K562 (cell line): Measurements from ENCODE around the gene EML1. TPM values are rescaled to one million over a fixed set of nuclear protein-coding genes. Genes with fewer than 3 reads are reported as not detected.

Source experiments
- ATAC-seq: fragments of 200-7000 bp; cut with Tn5 transposase; 3 replicates; pipeline ENCODE4 v1.9.1; 2020; ENCODE audit warnings: moderate library complexity
- BruUV-seq: library from RNA; stranded (reverse); fragments of 400-500 nt; replicated peaks from 2 replicates; lab custom pipeline; 2021; lab: Mats Ljungman, UMichigan
- CTCF ChIA-PET: fragments of 300-600 bp; formaldehyde crosslinking; extraction: SDS; loops from one replicate; lab custom pipeline; 2021; ENCODE audit warnings: low intra/inter-chr PET ratio; lab: Yijun Ruan, JAX
- POLR2A ChIA-PET: fragments of 300-600, 350-650 bp; sonication (Branson Sonifier 250); formaldehyde crosslinking; extraction: SDS; loops from one replicate; lab custom pipeline; 2021; ENCODE audit warnings: antibody characterized with exemption, inconsistent platforms; lab: Yijun Ruan, JAX
- DNase-seq, 4 experiments: peaks; one replicate each; pipeline versions ENCODE4 v3.0.0 to v3.0.0-alpha.2; 2011 to 2018; ENCODE audit warnings: low spot score in 3 of 4, mixed read lengths in 3 of 4; ENCODE audit errors: extremely low read depth in 1 of 4
- FAIRE-seq: peaks from 2 replicates; lab custom pipeline; 2011; peaks lifted over from hg19 to GRCh38; lab: Jason Lieb, UNC
- H2AFZ ChIP-seq: 2 replicates; pipeline ENCODE4 v1.6.0; 2011; ENCODE audit warnings: low read depth, low read length, control low read depth, inconsistent platforms
- H3K27ac ChIP-seq: fragments of 200-600 bp; 3 replicates; pipeline ENCODE4 v1.8.0; 2011; ENCODE audit warnings: low read depth, mild to moderate bottlenecking, control low read depth, inconsistent platforms, low read length, moderate library complexity, mixed read lengths; ENCODE audit errors: extremely low read depth
- H3K27me3 ChIP-seq, 2 experiments: fragments of 300-600 bp in 1 of 2; 2 replicates in 1 of 2; 3 replicates in 1 of 2; pipeline versions ENCODE4 v1.6.0 to v1.8.0; 2011; ENCODE audit warnings: inconsistent platforms in 2 of 2, low read length in 2 of 2, mild to moderate bottlenecking in 1 of 2, mixed read lengths in 1 of 2, moderate library complexity in 1 of 2; ENCODE audit not compliant: control insufficient read depth in 2 of 2, insufficient read depth in 2 of 2
- H3K36me3 ChIP-seq: fragments of 300-600 bp; 3 replicates; pipeline ENCODE4 v1.8.0; 2011; ENCODE audit warnings: mild to moderate bottlenecking, low read length, inconsistent platforms; ENCODE audit not compliant: control insufficient read depth, insufficient read depth
- H3K4me1 ChIP-seq, 2 experiments: fragments of 200-600 bp in 1 of 2; replicated peaks in 1 of 2; 2 replicates in 1 of 2; 3 replicates in 1 of 2; pipeline versions ENCODE4 v1.5.1 to v1.8.0; 2011; ENCODE audit warnings: inconsistent platforms in 2 of 2, low read length in 2 of 2, mild to moderate bottlenecking in 1 of 2, mixed read lengths in 1 of 2, moderate library complexity in 1 of 2; ENCODE audit not compliant: control insufficient read depth in 2 of 2, insufficient read depth in 2 of 2
- H3K4me2 ChIP-seq: 2 replicates; pipeline ENCODE4 v1.6.1; 2011; ENCODE audit warnings: low read length, control low read depth, inconsistent platforms, mixed read lengths; ENCODE audit not compliant: insufficient read depth
- H3K4me3 ChIP-seq: fragments of 200-600 bp; sonication (generic), shearing (Covaris generic); 2 replicates; pipeline ENCODE4 v1.5.1; 2016; ENCODE audit warnings: control low read depth, inconsistent platforms
- H3K79me2 ChIP-seq: fragments of 200-600 bp; 3 replicates; pipeline ENCODE4 v1.8.0; 2011; ENCODE audit warnings: low read length, inconsistent platforms; ENCODE audit not compliant: control insufficient read depth, insufficient read depth
- H3K9ac ChIP-seq, 2 experiments: 2 replicates each; pipeline versions ENCODE4 v1.6.0 to v1.6.1; 2011; ENCODE audit warnings: low read depth in 2 of 2, low read length in 2 of 2, control low read depth in 1 of 2, inconsistent platforms in 1 of 2, mild to moderate bottlenecking in 1 of 2, mixed read lengths in 1 of 2; ENCODE audit not compliant: insufficient read depth in 1 of 2
- H3K9me1 ChIP-seq: one replicate; pipeline ENCODE4 v1.6.0; 2011; ENCODE audit warnings: inconsistent platforms, mild to moderate bottlenecking, low read length, moderate library complexity; ENCODE audit not compliant: control insufficient read depth, insufficient read depth
- H3K9me3 ChIP-seq: replicated peaks from 2 replicates; pipeline ENCODE4 v1.5.1; 2011; ENCODE audit warnings: low read depth, low read length, inconsistent platforms; ENCODE audit not compliant: control insufficient read depth, insufficient read depth
- H4K20me1 ChIP-seq: replicated peaks from 2 replicates; pipeline ENCODE4 v1.6.1; 2011; ENCODE audit warnings: low read length, inconsistent platforms, mixed read lengths; ENCODE audit not compliant: control insufficient read depth, insufficient read depth
- CBX3 ChIP-seq, 2 experiments: IDR thresholded peaks; 1 replicate in 1 of 2; 2 replicates in 1 of 2; pipeline ENCODE4 v1.6.1; 2012; ENCODE audit warnings: inconsistent platforms in 2 of 2, low read length in 2 of 2, borderline replicate concordance in 1 of 2, control low read depth in 1 of 2
- GTF2E2 ChIP-seq: fragments of 200-800 bp; sonication (Bioruptor generic); IDR thresholded peaks from 2 replicates; pipeline ENCODE4 v1.6.1; 2016; ENCODE audit warnings: missing genetic modification characterization, missing compliant biosample characterization
- PHB2 ChIP-seq: fragments of 450-650 bp; IDR thresholded peaks from 2 replicates; pipeline ENCODE4 v1.6.1; 2017; ENCODE audit warnings: low read depth
- PTTG1 ChIP-seq: fragments of 450-650 bp; IDR thresholded peaks from 2 replicates; pipeline ENCODE4 v1.6.1; 2016; ENCODE audit warnings: low read depth, mild to moderate bottlenecking, missing genetic modification characterization, missing compliant biosample characterization
- SMARCA5 ChIP-seq: fragments of 450-650 bp; IDR thresholded peaks from 2 replicates; pipeline ENCODE4 v1.6.1; 2016
- ZBTB7A ChIP-seq: IDR thresholded peaks from 2 replicates; pipeline ENCODE4 v1.6.1; 2011; ENCODE audit warnings: low read depth, mild to moderate bottlenecking, low read length, moderate library complexity, borderline replicate concordance; ENCODE audit not compliant: control insufficient read depth
- ZNF324 ChIP-seq: fragments of 250-450 bp; sonication (Bioruptor Pico); IDR thresholded peaks from 2 replicates; pipeline ENCODE4 v1.4.0; 2020; ENCODE audit warnings: mild to moderate bottlenecking
- whole genome bisulfite sequencing: fragments of 100-300 bp; shearing (Covaris generic); methylation state at CpG from one replicate; pipeline ENCODE4 v1.1.6; 2016; ENCODE audit warnings: low coverage, mixed read lengths; ENCODE audit not compliant: insufficient coverage; ENCODE audit errors: missing lambda C conversion rate; 5-methylcytosine and 5-hydroxymethylcytosine counted together
- in situ Hi-C: fragments of 300-500 bp; cut with MboI; formaldehyde crosslinking; loops from 4 replicates; pipeline ENCODE4 v1.15.0; 2018; ENCODE audit warnings: inconsistent platforms, mixed read lengths
- intact Hi-C: fragments of 100-400 bp; cut with micrococcal nuclease; formaldehyde crosslinking; loops from 2 replicates; pipeline ENCODE4 v1.14.2; 2022
- polyA plus RNA-seq, 8 experiments: library from polyadenylated mRNA; depleted of rRNA in 4 of 8; stranded (reverse) in 5 of 8; unstranded in 3 of 8; fragments of >200 nt; fragmentation: Nextera tagmentation in 2 of 8; fragmentation: Illumina TruSeq in 1 of 8; extraction: Ambion mirVana in 2 of 8; extraction: Trizol in 1 of 8; gene quantifications; 2 replicates each; pipeline versions ENCODE4 v1.2.1 to v1.2.3, GENCODE V29; 2011 to 2014; ENCODE audit warnings: inconsistent platforms in 1 of 8, missing spikeins in 1 of 8
- total RNA-seq, 7 experiments: library from RNA; depleted of rRNA in 6 of 7; stranded (reverse); fragments of >200 nt in 6 of 7; fragmentation: Illumina TruSeq in 2 of 7; extraction: Trizol in 2 of 7; gene quantifications; 2 replicates each; pipeline versions ENCODE4 v1.2.1 to v1.2.3, GENCODE V29; 2011 to 2021; ENCODE audit warnings: low replicate concordance in 1 of 7
- TF ChIP-seq, protein P1 (sequence below): fragments of 250-450 bp; sonication (Bioruptor Pico); IDR thresholded peaks from 2 replicates; pipeline ENCODE4 v1.4.0; 2020
- TF ChIP-seq, protein P2 (sequence below): sonication (generic); formaldehyde crosslinking; IDR thresholded peaks from 2 replicates; pipeline ENCODE4 v1.8.0; 2022; ENCODE audit warnings: missing genetic modification reagents, mild to moderate bottlenecking, borderline replicate concordance
- TF ChIP-seq, protein P3 (sequence below): fragments of 250-450 bp; sonication (Bioruptor Pico); IDR thresholded peaks from 2 replicates; pipeline ENCODE4 v1.4.0; 2020; ENCODE audit warnings: mild to moderate bottlenecking, moderate library complexity

The EML1 gene
- total and polyA plus RNA-seq, 9 of the 15 experiments (the other 6 are each of a cell fraction or from before 2014, with no cell fraction given), result 0.01 to 0.35 (median 0.07) TPM; not detected in 2

DNA sequence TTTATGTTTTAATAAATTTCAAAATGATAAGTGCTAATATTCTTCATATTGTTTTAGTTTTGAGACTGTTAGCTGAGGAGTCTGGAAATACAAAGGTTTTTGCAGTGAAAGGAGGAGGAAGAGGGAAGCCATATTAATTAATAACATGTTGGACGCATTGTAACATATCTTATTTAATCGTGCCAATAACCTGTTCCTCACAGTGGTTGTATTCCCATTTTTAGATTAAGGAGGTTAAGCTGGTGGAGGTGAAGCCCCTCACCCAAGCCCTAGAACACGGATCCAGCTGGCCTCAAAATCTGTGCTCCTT, 92.4 kb downstream of the EML1 start (continued):
- no peak for TF ChIP-seq SMARCA5
- TF ChIP-seq CBX3 (IDR thresholded peaks at IDR 0.05; ENCODE audit: borderline replicate concordance in 1 of 2, low read length in 2 of 2), result no peak
- TF ChIP-seq, protein P1, sequence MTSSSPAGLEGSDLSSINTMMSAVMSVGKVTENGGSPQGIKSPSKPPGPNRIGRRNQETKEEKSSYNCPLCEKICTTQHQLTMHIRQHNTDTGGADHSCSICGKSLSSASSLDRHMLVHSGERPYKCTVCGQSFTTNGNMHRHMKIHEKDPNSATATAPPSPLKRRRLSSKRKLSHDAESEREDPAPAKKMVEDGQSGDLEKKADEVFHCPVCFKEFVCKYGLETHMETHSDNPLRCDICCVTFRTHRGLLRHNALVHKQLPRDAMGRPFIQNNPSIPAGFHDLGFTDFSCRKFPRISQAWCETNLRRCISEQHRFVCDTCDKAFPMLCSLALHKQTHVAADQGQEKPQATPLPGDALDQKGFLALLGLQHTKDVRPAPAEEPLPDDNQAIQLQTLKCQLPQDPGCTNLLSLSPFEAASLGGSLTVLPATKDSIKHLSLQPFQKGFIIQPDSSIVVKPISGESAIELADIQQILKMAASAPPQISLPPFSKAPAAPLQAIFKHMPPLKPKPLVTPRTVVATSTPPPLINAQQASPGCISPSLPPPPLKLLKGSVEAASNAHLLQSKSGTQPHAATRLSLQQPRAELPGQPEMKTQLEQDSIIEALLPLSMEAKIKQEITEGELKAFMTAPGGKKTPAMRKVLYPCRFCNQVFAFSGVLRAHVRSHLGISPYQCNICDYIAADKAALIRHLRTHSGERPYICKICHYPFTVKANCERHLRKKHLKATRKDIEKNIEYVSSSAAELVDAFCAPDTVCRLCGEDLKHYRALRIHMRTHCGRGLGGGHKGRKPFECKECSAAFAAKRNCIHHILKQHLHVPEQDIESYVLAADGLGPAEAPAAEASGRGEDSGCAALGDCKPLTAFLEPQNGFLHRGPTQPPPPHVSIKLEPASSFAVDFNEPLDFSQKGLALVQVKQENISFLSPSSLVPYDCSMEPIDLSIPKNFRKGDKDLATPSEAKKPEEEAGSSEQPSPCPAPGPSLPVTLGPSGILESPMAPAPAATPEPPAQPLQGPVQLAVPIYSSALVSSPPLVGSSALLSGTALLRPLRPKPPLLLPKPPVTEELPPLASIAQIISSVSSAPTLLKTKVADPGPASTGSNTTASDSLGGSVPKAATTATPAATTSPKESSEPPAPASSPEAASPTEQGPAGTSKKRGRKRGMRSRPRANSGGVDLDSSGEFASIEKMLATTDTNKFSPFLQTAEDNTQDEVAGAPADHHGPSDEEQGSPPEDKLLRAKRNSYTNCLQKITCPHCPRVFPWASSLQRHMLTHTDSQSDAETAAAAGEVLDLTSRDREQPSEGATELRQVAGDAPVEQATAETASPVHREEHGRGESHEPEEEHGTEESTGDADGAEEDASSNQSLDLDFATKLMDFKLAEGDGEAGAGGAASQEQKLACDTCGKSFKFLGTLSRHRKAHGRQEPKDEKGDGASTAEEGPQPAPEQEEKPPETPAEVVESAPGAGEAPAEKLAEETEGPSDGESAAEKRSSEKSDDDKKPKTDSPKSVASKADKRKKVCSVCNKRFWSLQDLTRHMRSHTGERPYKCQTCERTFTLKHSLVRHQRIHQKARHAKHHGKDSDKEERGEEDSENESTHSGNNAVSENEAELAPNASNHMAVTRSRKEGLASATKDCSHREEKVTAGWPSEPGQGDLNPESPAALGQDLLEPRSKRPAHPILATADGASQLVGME (CRISPR knock-in tag), result no peak
- TF ChIP-seq, all 486 proteins: peak for 0

- no peaks in the 10 kb centered on the region for H3K9me1 ChIP-seq
- no peak overlapping the region for H3K4me2 ChIP-seq
- H4K20me1 ChIP-seq, result no peaks in the 10 kb centered on the region
- FAIRE-seq (no peak), DNase-seq (no peak), ATAC-seq (no peak)
- intact Hi-C loops, result no loop called here
- ChIA-PET CTCF (no interaction called here), POLR2A (interaction anchor here (1.4 kb wide), 1 partner anchor 9 kb away, joined by 5 read pairs; no protein-coding TSS in a partner anchor)
- no peaks in the 10 kb centered on the region for H3K36me3 ChIP-seq
- no peaks in the 10 kb centered on the region for H3K9me3 ChIP-seq
- no peak overlapping the region for H2AFZ ChIP-seq
- WGBS, result 0% methylated on average over 8 of the region's 9 CpGs
- no peak overlapping the region for H3K4me3 ChIP-seq
- no peak overlapping the region for H3K27ac ChIP-seq
- H3K27me3 ChIP-seq, result peaks cover 6 to 55% of the 10 kb centered on the region in 2 experiments; a peak in 4 of 5 replicates
- no peak overlapping the region for H3K9ac ChIP-seq
- H3K4me1 ChIP-seq, result no peaks in the 10 kb centered on the region
- no peaks in the 10 kb centered on the region for H3K79me2 ChIP-seq
- in situ Hi-C loops, result loop anchor here (10.0 to 25.0 kb wide), 3 partner anchors 163 to 500 kb away; no protein-coding TSS in a partner anchor
- BruUV-seq, result no TSS peak
- TF ChIP-seq, protein P2, sequence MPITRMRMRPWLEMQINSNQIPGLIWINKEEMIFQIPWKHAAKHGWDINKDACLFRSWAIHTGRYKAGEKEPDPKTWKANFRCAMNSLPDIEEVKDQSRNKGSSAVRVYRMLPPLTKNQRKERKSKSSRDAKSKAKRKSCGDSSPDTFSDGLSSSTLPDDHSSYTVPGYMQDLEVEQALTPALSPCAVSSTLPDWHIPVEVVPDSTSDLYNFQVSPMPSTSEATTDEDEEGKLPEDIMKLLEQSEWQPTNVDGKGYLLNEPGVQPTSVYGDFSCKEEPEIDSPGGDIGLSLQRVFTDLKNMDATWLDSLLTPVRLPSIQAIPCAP (CRISPR knock-in tag), result no peak
- TF ChIP-seq ZNF324 (no peak), PTTG1 (tag) (no peak), PHB2 (no peak), ZBTB7A (no peak), GTF2E2 (tag) (no peak)
- TF ChIP-seq, protein P3, sequence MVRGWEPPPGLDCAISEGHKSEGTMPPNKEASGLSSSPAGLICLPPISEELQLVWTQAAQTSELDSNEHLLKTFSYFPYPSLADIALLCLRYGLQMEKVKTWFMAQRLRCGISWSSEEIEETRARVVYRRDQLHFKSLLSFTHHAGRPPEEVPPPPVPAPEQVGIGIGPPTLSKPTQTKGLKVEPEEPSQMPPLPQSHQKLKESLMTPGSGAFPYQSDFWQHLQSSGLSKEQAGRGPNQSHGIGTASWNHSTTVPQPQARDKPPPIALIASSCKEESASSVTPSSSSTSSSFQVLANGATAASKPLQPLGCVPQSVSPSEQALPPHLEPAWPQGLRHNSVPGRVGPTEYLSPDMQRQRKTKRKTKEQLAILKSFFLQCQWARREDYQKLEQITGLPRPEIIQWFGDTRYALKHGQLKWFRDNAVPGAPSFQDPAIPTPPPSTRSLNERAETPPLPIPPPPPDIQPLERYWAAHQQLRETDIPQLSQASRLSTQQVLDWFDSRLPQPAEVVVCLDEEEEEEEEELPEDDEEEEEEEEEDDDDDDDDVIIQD (CRISPR knock-in tag), result no peak
Observed at GRCh38 chr14:99887407-99887806, 94.2 kb downstream of the EML1 start.
